HepG2 (cell line): ENCODE results near the gene B3GAT3. TPM values are rescaled to one million over a fixed set of nuclear protein-coding genes. Genes with fewer than 3 reads are reported as not detected.

Experiments
- CREBL2 ChIP-seq: sonication (generic); formaldehyde crosslinking; IDR thresholded peaks from 2 replicates; pipeline ENCODE4 v1.8.1; 2023; ENCODE audit warnings: missing genetic modification reagents, mild to moderate bottlenecking, borderline replicate concordance
- E2F1 ChIP-seq: sonication (generic); formaldehyde crosslinking; IDR thresholded peaks from 2 replicates; pipeline ENCODE4 v1.5.0; 2020; ENCODE audit warnings: missing genetic modification reagents
- GABPB1 ChIP-seq: IDR thresholded peaks from 2 replicates; pipeline ENCODE4 v1.6.1; 2016; ENCODE audit warnings: mild to moderate bottlenecking, missing genetic modification reagents, moderate library complexity, missing compliant biosample characterization
- GPN1 ChIP-seq: sonication (generic); formaldehyde crosslinking; IDR thresholded peaks from 2 replicates; pipeline ENCODE4 v1.5.1; 2020; ENCODE audit warnings: missing genetic modification reagents, borderline replicate concordance
- GZF1 ChIP-seq: sonication (generic); formaldehyde crosslinking; IDR thresholded peaks from 2 replicates; pipeline ENCODE4 v1.5.1; 2020; ENCODE audit warnings: mild to moderate bottlenecking, missing genetic modification reagents
- KAT7 ChIP-seq: IDR thresholded peaks from 2 replicates; pipeline ENCODE4 v1.6.1; 2018; ENCODE audit warnings: borderline replicate concordance, missing compliant biosample characterization
- MAZ ChIP-seq, 2 experiments: sonication (generic) in 1 of 2; formaldehyde crosslinking in 1 of 2; IDR thresholded peaks; 2 replicates each; pipeline versions ENCODE4 v1.5.0 to v1.6.1; 2012 to 2020; ENCODE audit warnings: low read depth in 2 of 2, mild to moderate bottlenecking in 2 of 2, borderline replicate concordance in 1 of 2, improper control_type of control experiment in 1 of 2, low read length in 1 of 2, missing genetic modification reagents in 1 of 2, moderate library complexity in 1 of 2
- NCOA1 ChIP-seq: sonication (generic); formaldehyde crosslinking; IDR thresholded peaks from 2 replicates; pipeline ENCODE4 v1.9.0; 2021; ENCODE audit warnings: missing genetic modification reagents
- RARA ChIP-seq: IDR thresholded peaks from 2 replicates; pipeline ENCODE4 v1.6.1; 2016; ENCODE audit warnings: missing genetic modification reagents, missing compliant biosample characterization
- RBAK ChIP-seq: sonication (generic); formaldehyde crosslinking; IDR thresholded peaks from 2 replicates; pipeline ENCODE4 v1.5.1; 2020; ENCODE audit warnings: mild to moderate bottlenecking, missing genetic modification reagents
- REL ChIP-seq: sonication (generic); formaldehyde crosslinking; conservative IDR thresholded peaks from 2 replicates; pipeline ENCODE4 v1.8.0; 2022; ENCODE audit warnings: mild to moderate bottlenecking, missing genetic modification reagents, moderate library complexity
- ZBTB3 ChIP-seq: sonication (generic); formaldehyde crosslinking; IDR thresholded peaks from 2 replicates; pipeline ENCODE4 v1.4.0; 2020; ENCODE audit warnings: low read depth, mild to moderate bottlenecking, moderate library complexity, missing genetic modification reagents, borderline replicate concordance
- ZNF503 ChIP-seq: sonication (generic); formaldehyde crosslinking; IDR thresholded peaks from 2 replicates; pipeline ENCODE4 v1.4.0; 2020; ENCODE audit warnings: missing genetic modification reagents
- ZNF556 ChIP-seq: sonication (generic); formaldehyde crosslinking; IDR thresholded peaks from 2 replicates; pipeline ENCODE4 v1.4.0; 2020; ENCODE audit warnings: mild to moderate bottlenecking, missing genetic modification reagents, borderline replicate concordance
- ZNF646 ChIP-seq: sonication (generic); formaldehyde crosslinking; IDR thresholded peaks from 2 replicates; pipeline ENCODE4 v1.9.0; 2021; ENCODE audit warnings: mild to moderate bottlenecking, missing genetic modification reagents
- ZNF75D ChIP-seq: sonication (generic); formaldehyde crosslinking; IDR thresholded peaks from 2 replicates; pipeline ENCODE4 v1.8.1; 2023; ENCODE audit warnings: missing genetic modification reagents, mild to moderate bottlenecking, borderline replicate concordance
- ZNF790 ChIP-seq: sonication (generic); formaldehyde crosslinking; IDR thresholded peaks from 2 replicates; pipeline ENCODE4 v1.8.0; 2022; ENCODE audit warnings: missing genetic modification reagents, mild to moderate bottlenecking, borderline replicate concordance
- polyA plus RNA-seq, 8 experiments: library from polyadenylated mRNA; depleted of rRNA in 3 of 8; stranded (reverse) in 7 of 8; unstranded in 1 of 8; fragments of >200 nt; fragmentation: Illumina TruSeq in 4 of 8; extraction: Trizol in 4 of 8; gene quantifications; 2 replicates each; pipeline versions ENCODE4 v1.2.1 to v1.2.3, GENCODE V29; 2011 to 2016; ENCODE audit warnings: low read depth in 4 of 8, missing spikeins in 1 of 8, mixed read lengths in 1 of 8; ENCODE audit not compliant: insufficient read depth in 1 of 8
- total RNA-seq, 5 experiments: library from RNA; depleted of rRNA; stranded (reverse); fragments of >200 nt; fragmentation: Illumina TruSeq; extraction: Trizol; gene quantifications; 2 replicates each; pipeline ENCODE4 v1.2.3, GENCODE V29; 2016; ENCODE audit warnings: low read depth in 1 of 5

Gene B3GAT3
- total and polyA plus RNA-seq, 2 of the 13 experiments (the other 11 are each of a cell fraction or from before 2014, with no cell fraction given), result 21.3 to 26.1 TPM

GRCh38 chr11:62665599-62666258 lies 43.9 kb upstream of the B3GAT3 start (continued):
- TF ChIP-seq ZNF503 (CRISPR knock-in tag) (0 out of 2 replicates have a peak, but pooled peaks have one; percentile 3), MAZ (IDR thresholded peaks at IDR 0.05; ENCODE audit: borderline replicate concordance, low read depth, low read length) (no peak), MAZ (CRISPR knock-in tag; IDR thresholded peaks at IDR 0.05; ENCODE audit: low read depth) (peak; percentile 49; the same call in 1 of the 2 replicates), GZF1 (CRISPR knock-in tag) (no peak), ZNF556 (CRISPR knock-in tag) (peak; percentile 47), E2F1 (CRISPR knock-in tag) (0 out of 2 replicates have a peak, but pooled peaks have one; percentile 24), GPN1 (CRISPR knock-in tag) (no peak), KAT7 (CRISPR knock-in tag) (no peak), ZNF75D (CRISPR knock-in tag) (no peak), GABPB1 (CRISPR knock-in tag) (no peak), REL (CRISPR knock-in tag) (peak; percentile 30; the same call in 1 of the 2 replicates), NCOA1 (CRISPR knock-in tag) (peak; percentile 42; the same call in 1 of the 2 replicates), CREBL2 (CRISPR knock-in tag) (no peak), RARA (CRISPR knock-in tag) (0 out of 2 replicates have a peak, but pooled peaks have one; percentile 11), RBAK (0 out of 2 replicates have a peak, but pooled peaks have one; percentile 39), ZNF646 (CRISPR knock-in tag) (peak; percentile 22; the same call in 1 of the 2 replicates), ZBTB3 (CRISPR knock-in tag) (no peak), ZNF790 (CRISPR knock-in tag) (0 out of 2 replicates have a peak, but pooled peaks have one; percentile 49)
